NCI-H345 (cell line): ENCODE measurements around the gene PRKAR2B.
"Not testable (repeated sequence)": the region's sequence is repeated elsewhere in the genome, so short reads cannot be mapped to it uniquely, and the experiment has no call there.

Experiments
- DNase-seq: peaks from one replicate; lab custom pipeline; 2025; lab: John Stamatoyannopoulos, UW

Gene PRKAR2B

DNA sequence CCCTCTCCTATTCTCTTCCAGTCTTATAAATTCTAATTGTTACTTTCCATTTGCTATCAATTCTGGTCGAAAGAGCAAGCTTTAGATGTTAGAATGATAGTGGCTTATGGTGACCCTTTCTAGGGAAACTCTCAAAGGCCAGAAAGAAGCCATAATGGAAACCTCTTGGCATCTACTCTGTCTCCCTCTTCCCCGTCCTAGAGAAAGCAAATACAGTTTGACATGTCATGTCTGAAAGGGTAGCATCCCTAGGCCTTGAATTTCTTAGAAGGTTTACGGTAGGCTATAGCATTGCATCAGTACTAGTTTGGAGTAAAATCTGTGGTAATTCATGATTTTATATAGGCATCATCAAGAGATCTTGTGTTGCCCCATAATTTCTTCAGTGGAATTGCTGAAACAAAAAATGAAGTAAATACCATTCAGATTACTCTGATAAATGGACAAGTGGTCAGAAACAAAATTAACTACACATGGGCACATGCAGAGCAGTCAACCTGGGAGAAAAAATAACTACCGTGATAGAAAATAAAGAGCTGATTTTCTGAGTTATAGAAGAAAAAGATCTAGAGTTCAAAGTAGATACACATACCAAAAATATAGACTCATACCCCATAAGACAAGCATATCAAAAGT lies 4.4 kb downstream of the PRKAR2B start:
- DNase-seq, result no peak

DNA sequence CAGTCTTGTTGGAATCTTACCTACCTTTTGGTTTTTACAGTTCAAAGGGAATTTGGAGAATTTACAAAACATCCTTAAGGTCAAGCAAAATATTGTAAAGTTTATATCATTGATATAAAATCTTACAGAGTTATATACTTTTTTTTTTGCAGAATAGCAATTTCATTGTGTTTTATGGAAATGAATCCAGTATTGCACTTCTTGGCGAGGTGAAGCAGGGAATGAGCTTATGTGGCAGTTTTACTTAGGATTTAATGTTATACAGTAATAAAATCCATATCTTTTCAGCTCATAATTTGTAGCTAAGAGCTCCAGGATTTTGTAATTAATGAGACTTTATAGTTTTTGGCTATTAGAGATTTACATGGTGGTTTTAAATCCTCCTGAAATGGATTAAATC lies 5.0 kb downstream of the PRKAR2B start:
- no peak for DNase-seq

DNA sequence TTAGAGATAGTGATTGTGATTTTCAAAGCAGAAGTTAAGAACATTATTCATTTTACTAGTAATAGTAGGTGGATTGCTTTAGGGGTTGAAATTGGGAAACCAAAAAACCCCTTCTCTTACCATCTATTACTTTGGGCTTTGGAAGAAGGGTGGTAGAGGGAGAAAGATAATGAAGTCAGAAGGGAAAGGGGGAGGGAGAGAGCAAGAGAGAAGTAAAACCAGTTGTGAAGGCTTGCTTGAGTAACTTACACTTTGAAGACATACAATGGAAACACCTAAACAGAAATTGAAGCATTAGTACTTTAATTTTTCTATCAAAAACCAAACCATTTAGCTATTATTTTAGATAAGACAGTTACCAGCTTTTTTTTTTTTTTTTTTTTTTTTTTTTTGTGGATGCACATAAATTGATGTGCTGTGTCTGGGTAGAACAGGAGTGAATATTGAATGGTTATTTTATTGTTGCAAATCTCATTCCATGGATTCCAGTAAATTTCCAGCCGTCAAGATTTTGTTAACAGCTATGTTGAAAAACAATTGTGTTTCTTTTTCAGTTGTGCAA lies 5.5 kb downstream of the PRKAR2B start:
- DNase-seq, result no peak

DNA sequence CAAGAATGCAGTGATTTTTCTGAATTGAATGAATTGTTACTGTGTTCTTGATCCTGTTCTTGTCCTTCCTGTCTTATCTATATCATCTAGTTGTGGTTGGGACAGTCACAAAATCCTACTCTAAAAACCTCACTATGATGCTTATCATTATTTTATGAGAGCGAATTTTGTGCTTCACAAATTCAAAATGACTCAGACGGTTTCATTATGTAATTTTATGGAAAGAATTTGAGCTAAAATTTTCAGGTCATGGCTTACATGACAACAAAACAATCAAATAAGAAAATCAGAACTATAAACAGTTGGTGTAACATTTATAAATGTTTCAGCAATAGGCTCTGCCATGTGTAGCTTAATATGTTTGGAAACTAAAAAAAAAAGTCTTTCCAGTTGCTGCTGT lies 6.9 kb downstream of the PRKAR2B start:
- no peak for DNase-seq

DNA sequence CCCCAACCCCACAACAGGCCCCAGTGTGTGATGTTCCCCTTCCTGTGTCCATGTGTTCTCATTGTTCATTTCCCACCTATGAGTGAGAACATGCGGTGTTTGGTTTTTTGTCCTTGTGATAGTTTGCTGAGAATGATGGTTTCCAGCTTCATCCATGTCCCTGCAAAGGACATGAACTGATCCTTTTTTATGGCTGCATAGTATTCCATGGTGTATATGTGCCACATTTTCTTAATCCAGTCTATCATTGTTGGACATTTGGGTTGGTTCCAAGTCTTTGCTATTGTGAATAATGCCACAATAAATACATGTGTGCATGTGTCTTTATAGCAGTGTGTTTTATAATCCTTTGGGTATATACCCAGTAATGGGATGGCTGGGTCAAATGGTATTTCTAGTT lies 10.5 kb downstream of the PRKAR2B start:
- DNase-seq, result not testable (repeated sequence)

DNA sequence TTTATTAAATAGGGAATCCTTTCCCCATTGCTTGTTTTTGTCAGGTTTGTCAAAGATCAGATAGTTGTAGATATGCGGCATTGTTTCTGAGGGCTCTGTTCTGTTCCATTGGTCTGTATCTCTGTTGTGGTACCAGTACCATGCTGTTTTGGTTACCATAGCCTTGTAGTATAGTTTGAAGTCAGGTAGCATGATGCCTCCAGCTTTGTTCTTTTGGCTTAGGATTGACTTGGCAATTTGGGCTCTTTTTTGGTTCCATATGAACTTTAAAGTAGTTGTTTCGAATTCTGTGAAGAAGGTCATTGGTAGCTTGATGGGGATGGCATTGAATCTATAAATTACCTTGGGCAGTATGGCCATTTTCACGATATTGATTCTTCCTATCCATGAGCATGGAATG lies 11.6 kb downstream of the PRKAR2B start:
- not testable (repeated sequence) for DNase-seq

DNA sequence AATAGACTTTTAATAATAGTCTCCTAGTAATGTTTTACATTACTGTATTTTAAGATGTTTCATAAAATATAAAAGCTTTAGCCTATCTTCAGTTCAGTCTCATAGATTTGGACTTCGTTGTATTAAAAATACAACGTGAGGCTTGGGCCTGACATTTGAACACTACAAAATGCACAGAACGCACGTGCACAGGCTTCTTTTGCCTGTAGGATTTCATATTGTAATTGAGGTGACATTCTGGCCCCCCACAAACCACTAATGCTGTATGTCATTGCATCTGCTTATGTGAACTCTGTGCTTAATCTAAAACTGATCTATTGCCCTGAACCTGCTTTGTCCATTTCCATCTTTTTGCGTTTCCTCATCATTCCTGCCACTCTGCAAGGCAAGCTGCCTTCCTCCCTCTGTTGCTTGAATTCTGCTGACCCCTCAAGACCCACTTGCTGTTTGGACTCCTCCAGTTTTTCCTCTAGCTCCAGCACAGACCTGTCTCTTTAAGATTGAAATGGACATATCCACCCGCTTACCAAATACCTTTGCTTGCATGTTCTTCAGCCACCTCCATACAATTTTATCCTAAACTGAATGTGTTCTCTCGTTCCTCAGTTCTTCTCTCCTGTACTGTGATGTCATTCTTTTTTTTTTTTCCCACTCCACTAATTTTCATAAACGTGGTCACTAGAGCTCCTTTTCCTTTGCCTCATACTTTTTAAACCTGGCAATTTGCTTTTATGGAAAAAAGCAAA lies 12.4 kb downstream of the PRKAR2B start:
- no peak for DNase-seq

DNA sequence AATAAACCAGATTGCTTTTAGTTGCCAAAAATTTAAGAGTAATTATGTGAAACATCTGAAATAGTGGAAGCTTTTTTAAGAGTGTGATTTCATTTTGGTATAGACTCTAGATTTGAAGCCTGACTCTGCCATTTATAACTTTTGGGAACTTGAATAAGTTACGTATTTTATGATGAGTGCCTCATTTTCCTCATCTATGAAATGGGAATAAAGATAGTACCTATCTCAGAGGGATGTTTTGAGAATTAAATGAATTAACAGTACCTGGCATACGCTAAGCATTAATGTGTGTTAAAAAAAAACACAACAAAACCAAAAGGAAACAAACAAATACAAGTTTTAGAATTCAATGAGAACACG lies 12.9 kb downstream of the PRKAR2B start:
- no peak for DNase-seq

DNA sequence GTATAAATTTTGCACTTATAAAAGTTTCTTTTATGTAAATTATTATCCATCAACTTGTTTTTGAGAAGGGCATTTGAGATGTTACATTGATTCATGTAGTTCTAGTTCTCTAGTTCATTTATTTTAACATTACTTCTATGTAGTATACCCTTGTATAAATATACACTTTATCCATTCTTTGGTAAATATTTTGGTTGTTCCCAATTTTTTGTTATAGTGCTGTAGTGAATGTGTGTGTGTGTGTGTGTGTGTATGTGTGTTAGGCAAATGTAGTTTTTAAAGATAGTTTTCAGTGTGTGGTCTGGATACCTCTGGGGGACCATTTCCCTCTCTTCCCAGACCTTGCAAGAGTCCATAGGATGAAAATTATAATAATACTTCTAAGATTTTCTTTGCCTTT lies 15.0 kb downstream of the PRKAR2B start:
- no peak for DNase-seq

DNA sequence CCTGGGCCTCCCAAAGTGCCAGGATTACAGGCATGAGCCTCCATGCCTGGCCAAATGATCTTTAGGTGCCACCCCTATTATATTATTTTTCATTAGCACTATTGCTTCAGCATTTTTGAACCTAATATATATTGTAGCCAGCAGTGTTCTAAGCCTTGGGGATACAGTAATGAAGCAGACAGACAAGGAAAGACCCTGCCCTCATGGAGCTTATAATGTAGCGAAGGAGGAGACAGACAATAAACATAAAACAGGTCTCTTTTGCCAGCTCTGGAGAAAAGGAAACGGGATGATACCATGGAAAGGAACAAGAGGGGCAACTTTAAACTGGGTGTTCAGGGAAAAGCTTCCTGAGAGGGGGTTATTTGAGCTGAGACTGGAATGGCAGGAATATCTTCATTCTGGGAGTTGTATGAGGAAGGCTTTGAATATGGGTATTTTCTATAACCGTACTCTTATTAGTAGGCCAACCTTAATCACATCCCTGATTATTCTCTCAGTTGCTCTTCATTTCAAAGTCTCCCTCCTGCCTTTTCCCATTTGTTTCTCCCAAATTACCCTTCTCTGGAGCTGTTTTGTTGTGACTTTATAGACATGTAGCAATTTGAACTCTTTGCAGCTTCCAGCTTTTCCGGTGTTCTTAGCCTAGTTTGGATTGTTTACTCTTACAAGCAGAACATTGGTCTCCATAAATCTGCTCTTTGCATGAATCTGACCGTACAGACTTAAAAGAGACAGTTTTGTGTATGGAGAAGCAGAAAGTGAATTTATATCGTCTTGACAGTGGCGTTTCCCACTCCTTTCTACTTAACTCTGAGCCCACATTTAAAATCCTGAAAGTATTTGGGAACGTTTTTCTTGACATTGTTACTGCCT lies 19.0 kb downstream of the PRKAR2B start:
- DNase-seq, result no peak

DNA sequence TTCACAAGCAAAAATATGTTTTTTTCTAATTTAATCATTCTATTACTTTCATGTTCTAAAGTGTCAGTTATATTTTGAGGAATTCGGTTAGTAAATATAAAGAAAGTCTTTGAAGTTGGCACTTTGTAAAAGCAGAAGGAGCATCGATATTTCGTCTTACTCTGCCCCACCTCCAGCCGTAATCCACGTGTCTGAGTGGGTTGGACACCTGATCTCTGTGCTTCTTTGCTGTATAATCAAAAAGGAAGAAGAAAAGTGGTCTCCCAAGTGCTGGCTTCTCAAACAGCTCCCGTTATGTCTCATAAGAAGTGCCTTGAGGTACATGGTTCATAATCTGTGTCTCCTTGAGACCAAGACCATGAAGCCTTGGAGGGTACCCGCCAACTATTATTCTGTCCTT lies 19.8 kb downstream of the PRKAR2B start:
- no peak for DNase-seq

DNA sequence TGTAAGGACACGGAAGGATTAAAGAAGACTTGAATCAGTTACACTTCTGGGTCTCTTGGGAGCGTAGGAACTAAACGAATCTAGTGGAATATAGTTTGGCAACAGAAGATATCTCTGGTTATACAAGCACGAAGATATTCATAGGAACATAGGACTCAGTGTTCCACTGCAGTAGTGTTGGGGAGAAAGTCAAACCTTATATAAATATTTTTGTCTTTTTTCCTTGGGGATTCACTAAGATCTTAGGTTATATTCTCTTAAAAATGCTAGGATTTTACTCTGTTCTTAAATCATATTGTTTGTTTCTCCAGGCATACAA lies 21.4 kb downstream of the PRKAR2B start:
- DNase-seq, result no peak

DNA sequence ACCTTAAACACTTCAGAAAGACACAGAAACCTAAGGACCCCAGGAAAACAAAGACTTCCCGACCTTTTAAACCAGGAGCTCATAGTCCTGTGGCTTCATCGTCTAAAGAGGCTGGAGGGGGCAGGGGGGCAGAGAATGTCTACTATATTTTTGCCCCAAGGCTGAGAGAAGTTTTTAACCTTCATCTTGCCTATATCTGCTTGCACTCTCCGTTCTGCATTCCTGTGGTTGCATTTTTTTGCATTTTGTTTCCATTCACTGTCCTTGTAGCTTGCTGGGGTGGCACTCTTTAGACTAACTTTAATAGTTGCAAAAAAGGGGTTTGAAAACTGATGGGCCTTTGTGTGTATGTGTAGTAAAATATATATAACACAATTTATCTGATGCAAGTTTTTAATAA lies 23.7 kb downstream of the PRKAR2B start:
- no peak for DNase-seq

DNA sequence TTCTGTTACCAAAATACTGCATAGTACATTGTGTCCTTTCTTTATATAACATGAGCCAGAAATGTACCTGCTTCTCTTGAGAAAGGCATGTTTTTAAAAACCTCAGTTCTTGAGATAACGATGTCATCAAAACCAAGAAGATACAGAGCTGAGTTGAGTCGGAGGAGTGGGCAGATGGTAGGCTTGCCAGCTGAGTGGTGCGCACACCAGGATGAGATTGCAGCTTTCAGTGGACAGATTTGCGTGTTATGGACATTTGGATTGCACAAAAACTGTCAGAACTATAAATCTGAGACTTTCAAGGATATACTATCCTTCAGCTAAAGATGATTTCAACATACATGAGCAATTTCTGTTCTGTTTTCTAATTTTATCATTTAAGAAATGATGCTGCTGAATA lies 25.0 kb downstream of the PRKAR2B start:
- DNase-seq, result no peak

DNA sequence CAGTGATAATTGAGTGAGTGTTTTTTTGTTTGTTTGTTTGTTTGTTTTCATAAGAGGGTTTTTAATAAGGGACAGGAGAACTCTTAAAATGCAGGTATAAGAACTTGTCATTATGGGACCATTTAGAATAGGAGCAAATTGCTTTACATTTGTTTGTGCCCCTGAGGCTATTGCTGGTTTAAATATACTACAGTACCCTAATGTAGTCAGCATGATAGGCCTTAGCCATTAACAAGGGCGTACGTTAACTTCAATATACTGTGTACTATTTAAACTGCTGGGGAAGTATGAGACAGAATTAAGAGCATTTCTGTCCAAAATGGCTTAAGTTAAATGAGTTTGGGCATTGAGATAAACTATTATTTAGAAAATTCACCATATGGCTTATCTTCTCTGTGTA lies 26.2 kb downstream of the PRKAR2B start:
- DNase-seq, result no peak

DNA sequence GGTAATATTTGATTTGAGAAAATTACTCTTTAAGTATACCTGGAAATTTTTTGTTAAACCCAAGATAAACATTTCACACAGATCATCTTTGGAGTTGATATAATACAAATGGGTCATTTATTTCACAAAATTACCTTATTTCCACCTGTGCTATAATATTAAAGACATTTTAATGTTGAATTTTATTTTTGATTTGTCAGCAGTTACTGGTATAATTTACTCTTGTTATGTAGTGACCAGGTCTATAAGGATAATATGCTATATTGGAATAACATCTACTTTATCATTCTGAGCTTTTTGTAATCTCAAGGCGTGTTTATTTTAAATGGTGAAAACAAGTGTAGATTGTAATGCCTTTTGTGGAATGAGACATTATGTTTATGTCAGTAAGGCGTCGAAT lies 26.6 kb downstream of the PRKAR2B start:
- DNase-seq, result no peak

DNA sequence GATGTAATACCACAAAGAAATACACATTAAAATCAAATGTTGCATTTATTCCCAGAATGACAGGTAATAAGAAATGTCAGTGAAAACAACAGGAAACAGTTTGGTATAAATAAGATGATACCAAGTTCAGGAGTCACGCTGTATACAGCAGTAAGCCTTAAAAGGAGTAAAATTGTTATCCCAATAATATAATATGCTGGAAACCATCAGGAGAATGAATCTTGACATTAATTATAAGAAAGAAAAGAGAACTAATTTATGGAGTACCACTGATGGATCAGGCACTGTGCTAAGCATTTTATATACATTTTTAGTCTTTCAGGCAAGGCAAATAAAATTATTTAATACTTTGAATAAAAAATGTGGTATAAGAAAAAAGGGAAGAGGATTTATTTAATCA lies 27.6 kb downstream of the PRKAR2B start:
- no peak for DNase-seq

DNA sequence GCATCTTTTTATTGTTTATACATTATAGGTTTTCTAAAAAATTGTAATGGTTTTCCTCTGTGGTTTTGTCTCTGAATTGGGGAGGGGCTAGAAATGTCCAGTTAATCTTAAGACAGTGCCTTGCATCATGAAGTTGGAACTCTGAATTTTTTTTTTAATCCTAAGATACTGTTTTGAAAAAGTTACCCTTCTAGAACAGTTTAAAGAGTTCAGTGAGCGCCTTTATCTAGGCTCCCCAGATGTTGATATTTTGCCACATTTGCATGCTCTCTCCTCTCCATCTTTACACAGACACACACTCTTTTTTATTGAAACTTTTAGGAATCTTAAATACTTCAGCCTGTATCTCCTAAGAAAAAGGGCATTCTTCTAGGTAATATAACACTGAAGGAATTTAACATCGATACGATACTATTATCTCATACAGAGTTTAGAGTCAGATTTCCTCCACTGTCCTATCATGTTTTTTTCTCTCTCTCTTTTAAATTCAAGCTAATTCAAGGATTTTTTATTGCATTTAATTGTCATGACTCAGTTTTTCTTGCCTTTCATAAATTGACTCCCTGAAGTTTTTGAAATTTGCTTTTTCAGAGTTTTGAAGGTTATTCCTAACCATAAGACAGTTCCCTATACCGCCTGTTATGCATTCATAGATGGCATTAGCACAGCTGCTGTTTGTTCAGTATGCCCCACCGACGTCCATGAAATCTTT lies 31.5 kb downstream of the PRKAR2B start:
- no peak for DNase-seq

DNA sequence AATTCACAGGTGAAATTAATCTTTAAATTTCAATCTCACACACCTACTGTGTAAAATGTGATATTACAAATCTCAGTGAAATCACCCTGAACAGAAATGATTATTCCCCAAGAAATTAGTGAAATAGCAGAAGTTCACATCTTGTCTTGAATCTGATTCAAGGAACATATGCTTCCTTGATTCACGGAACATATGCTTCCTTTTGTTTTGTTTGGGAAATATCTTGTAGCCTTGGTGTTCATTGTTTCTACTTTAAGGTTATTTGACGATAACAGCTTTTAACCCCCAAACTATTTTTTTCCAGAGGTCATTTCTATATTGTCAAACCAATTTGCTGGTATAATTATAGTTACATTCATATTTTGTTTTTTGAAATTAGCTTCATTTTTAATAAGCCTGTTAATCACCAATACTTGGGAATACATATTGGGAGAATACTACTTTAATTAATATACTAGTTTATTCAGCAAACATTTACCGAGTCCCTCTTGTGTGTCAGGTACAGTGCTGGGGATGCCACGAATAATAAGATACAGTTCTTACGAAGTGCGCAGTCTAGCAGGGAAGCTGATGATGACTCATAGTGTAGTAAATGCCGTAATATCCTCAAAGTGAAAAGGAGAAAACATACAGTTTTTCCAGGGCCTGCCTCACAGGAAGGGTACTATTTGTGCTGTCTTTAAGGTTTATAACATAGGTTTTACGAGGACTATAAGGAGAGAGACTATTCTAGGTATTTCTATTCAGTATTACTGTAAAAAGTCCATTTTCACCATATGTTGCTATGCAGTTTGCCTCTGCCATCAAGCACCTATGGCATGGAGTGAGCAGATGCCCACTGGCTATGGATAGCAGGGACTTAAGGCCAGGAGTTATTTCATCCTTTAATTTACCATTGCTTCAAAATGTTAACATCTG lies 32.5 kb downstream of the PRKAR2B start:
- no peak for DNase-seq

DNA sequence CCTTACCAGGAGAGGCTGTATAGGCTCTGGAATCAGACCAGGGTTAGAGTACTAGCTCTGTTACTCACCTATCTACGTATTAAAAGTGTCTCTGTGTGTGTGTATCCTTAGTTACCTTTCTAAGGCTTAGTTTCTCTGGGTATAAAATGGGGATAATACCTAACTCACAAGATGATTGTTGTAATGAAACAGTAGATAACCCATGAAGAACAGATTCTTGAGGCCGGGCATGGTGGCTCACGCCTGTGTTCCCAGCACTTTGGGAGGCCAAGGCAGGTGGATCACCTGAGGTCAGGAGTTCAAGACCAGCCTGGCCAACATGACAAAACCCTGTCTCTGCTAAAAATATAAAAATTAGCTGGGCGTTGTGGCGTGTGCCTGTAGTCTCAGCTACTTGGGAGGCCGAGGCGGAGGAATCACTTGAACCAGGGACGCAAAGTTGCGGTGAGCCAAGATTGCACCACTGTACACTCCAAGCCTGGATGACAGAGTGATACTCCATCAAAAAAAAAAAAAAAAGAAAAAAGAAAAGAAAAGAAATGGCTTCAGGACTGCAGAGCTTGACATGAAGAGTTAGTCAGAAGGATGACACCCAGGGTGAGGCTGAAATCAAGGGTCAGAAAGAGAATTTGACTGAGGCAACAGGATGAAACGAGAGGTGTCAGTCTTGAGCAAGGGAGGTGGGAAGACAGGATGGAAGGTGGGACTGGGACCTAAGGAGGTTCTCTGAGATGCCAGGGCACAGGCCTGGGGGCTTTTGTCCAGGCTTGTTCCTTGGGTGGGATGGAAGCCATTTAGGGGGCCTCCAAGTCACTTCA lies 33.4 kb downstream of the PRKAR2B start:
- DNase-seq, result no peak
